Measurements from ENCODE around the gene SPTB. TPM values are rescaled to one million over a fixed set of nuclear protein-coding genes. Genes with fewer than 3 reads are reported as not detected.

SPTB gene
- polyA plus RNA-seq, 3 donors from 2014 or later, result 0.29 TPM; not detected in 2

DNA sequence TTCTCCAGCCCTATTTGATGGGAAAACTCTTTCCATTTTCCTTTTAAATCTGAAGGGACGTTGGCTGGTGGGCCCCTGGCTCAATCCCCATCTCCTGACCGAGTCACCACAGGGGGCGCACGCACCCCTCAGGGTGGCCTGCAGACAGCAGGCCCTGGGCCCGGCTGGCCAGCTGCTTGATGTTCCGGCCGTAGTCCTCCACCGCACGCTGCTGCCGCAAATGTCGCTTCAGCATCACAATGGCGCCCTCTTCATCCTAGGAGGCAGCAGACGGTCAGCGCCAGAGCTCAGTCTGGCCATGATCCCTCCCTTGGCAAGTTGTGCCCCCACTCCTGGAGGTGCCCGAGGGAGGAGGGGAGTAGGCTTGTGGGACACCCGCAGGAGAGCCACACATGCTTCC is 105.4 kb downstream of the SPTB start:
- Mint-ChIP-seq H3K36me3 (no peaks in the 10 kb centered on the region), H3K27ac (no peak overlapping the region), H3K4me1 (no peaks in the 10 kb centered on the region), H3K27me3 (ENCODE audit: low read depth in 3 of 3) (peaks cover 0 to 5% (median 3%) of the 10 kb centered on the region in 3 donors), H3K4me3 (no peak overlapping the region), H3K9me3 (no peaks in the 10 kb centered on the region)
- DNase-seq, result no peak

DNA sequence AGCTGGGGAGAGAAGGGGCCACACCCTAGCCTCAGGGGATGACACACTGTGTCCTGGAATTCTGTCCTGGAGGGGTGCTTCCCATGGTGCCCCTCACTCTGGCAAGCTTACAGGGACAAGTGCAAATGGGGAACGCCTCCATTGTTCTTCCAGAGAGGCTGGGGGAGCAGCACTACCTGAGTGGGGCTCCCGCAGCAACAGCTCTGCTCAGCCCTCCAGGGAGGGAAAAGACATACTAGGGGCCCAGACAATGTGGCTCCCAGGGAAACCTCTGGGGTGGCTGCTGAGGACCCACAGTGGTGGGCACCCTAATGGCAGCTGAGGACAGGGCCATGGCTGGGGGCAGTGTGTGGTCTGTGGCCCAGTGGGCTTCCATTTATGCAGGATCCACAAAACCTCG is 106.1 kb downstream of the SPTB start:
- Mint-ChIP-seq H3K9me3 (no peaks in the 10 kb centered on the region), H3K4me3 (no peak overlapping the region), H3K36me3 (no peaks in the 10 kb centered on the region), H3K27me3 (ENCODE audit: low read depth in 3 of 3) (peaks cover 0 to 5% (median 3%) of the 10 kb centered on the region in 3 donors), H3K4me1 (no peaks in the 10 kb centered on the region), H3K27ac (no peak overlapping the region)
- no peak for DNase-seq

DNA sequence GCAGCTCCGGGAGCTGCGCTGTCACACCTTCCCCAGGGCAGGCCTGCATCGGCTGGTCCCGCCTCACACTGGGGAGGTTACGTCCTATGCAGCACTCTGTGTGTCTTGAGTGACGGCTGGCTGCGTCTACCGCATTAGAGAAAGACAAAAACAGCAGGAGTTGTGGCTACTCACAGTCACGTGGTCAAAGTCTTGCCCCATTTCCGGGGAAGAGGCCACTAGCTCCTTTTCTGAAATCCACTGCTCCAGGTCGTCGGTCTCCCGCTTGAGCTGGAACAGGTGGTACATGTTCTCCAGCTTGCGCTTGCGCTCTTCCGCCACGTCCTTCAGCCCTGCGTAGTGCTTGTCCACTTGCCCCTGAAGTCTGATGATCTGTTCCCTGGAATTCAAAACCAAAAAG is 106.7 kb downstream of the SPTB start:
- H3K4me1 Mint-ChIP-seq, result no peaks in the 10 kb centered on the region
- no peaks in the 10 kb centered on the region for H3K36me3 Mint-ChIP-seq
- H3K27me3 Mint-ChIP-seq (ENCODE audit: low read depth in 3 of 3), result peaks cover 0 to 5% (median 3%) of the 10 kb centered on the region in 3 donors
- H3K4me3 Mint-ChIP-seq, result no peak overlapping the region
- peak overlapping the region in 1 of 6 donors; percentile 28 for H3K27ac Mint-ChIP-seq
- H3K9me3 Mint-ChIP-seq, result no peaks in the 10 kb centered on the region
- DNase-seq, result no peak

DNA sequence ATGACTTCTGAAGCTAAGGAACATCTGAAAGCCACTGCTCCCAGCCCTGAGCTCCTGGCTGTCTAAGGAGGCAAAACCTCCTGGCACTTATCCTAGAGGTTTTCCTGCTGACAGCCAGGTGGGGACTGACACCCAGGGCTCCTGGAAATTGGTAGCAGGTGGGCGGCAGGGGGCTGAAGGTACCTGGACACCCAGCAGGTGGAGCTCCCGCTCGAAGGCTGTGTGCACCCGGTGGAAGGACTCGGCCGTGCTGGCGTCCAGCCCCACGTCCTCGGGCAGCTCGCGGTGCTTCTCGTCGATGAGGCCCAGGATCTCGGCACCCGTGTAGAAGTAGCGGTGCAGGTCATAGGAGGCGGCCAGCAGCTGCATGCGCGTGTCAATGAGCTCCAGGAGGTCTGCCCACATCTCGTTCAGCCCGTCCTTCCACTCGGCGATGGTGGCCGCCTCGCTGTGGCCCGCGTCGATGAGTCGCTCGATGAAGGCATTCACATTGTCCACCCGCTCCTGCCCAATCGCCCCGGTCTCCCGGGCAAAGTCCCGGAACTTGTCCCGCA is 107.2 kb downstream of the SPTB start:
- Mint-ChIP-seq H3K4me3 (no peak overlapping the region), H3K27ac (no peak overlapping the region), H3K9me3 (no peaks in the 10 kb centered on the region), H3K27me3 (ENCODE audit: low read depth in 3 of 3) (peaks cover 0 to 5% (median 4%) of the 10 kb centered on the region in 3 donors), H3K36me3 (no peaks in the 10 kb centered on the region), H3K4me1 (no peaks in the 10 kb centered on the region)
- DNase-seq, result no peak

DNA sequence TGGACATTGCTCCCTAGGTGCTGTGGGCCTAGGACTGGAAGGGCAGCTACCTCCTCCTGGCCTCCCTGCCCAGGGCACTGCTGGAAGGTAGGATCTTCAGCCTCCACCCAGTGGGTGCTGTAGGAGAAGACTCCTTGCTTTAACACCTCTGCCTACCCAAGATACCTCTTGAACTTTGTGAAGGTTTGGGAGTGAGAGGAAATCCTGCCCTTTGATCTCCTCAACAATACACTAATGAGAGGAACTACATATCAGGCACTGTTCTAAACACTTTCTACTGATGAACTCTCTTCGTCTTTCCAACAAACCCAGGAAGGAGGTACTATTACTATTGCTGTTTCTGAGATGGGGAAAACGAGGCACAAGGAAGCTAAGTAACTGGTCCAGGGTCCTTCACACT is 108.5 kb downstream of the SPTB start:
- no peaks in the 10 kb centered on the region for H3K4me1 Mint-ChIP-seq
- no peak overlapping the region for H3K4me3 Mint-ChIP-seq
- H3K9me3 Mint-ChIP-seq, result no peaks in the 10 kb centered on the region
- H3K36me3 Mint-ChIP-seq, result no peaks in the 10 kb centered on the region
- H3K27me3 Mint-ChIP-seq (ENCODE audit: low read depth in 3 of 3), result peaks cover 0 to 8% (median 8%) of the 10 kb centered on the region in 3 donors
- no peak overlapping the region for H3K27ac Mint-ChIP-seq
- DNase-seq, result no peak

DNA sequence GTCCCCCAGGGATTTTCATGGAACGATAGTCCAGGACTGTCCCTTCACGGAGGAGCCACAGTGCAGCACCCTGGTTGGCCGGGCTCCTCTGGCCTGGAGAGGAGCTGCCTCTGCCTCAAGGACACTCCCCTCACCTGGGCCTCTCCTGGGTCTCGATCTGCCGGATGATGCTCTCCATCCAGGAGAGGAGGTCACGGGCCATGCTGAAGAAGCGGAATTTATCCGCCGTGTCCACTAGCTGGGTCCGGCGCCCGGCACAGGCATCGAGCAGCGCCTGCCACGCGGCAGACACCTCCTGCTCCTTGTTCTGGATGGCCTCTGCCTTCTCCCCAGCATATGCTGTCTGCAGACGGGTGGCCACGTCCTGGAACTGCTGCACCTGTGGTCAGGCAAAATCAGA is 109.0 kb downstream of the SPTB start:
- peaks cover 0 to 10% (median 8%) of the 10 kb centered on the region in 3 donors for H3K27me3 Mint-ChIP-seq (ENCODE audit: low read depth in 3 of 3)
- no peak overlapping the region for H3K27ac Mint-ChIP-seq
- no peak overlapping the region for H3K4me3 Mint-ChIP-seq
- H3K36me3 Mint-ChIP-seq, result no peaks in the 10 kb centered on the region
- no peaks in the 10 kb centered on the region for H3K9me3 Mint-ChIP-seq
- DNase-seq, result no peak
- no peaks in the 10 kb centered on the region for H3K4me1 Mint-ChIP-seq

DNA sequence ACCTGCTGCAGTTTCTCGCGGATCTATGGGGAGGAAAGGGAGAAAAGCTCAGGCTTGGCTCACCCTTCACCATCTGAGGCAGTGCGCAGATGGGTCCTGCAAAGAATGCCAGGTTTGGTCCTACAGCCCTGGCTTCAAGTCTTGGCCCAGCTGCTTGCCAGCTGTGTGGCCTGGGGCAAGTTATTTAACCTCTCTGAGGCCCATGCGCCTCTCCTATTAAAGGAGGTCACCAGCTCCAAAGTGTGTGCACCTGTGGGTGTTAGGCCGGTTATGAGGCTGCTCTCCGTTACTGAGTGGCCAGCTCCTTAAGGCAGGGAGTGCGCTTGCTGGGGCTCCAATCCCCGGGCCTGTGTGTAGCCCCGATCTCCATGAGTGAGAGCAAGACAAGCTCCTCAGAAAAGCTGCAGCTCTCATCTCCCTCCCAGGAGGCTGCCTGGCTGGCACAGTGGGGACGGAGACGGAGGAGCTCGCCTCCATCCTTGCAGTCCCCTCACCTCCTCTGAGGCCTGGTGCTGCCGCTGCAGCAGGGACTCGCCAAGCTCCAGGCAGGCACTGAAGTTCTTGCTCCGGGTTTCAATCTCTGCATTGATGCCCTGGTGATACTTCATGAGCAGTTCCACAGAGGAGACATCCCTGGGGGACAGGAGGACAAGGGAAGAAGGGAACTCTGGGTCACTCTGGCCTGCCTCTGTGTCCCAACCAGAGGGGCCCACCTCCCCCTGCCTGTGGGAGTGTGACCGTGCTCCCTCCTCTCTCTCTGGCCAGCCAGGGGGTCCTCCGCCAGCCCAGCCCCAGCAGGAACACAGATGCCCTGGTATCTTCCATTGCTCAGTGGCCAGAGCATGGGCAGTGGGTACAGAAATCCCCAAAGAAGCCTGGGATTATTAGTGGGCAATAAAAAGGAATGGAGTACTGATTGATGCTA is 110.3 kb downstream of the SPTB start:
- no peak for DNase-seq
- Mint-ChIP-seq H3K4me3 (no peak overlapping the region), H3K27ac (no peak overlapping the region), H3K4me1 (peaks cover 6% of the 10 kb centered on the region in 2 donors), H3K27me3 (ENCODE audit: low read depth in 3 of 3) (peaks cover 2 to 12% (median 11%) of the 10 kb centered on the region in 3 donors), H3K9me3 (no peaks in the 10 kb centered on the region), H3K36me3 (no peaks in the 10 kb centered on the region)

DNA sequence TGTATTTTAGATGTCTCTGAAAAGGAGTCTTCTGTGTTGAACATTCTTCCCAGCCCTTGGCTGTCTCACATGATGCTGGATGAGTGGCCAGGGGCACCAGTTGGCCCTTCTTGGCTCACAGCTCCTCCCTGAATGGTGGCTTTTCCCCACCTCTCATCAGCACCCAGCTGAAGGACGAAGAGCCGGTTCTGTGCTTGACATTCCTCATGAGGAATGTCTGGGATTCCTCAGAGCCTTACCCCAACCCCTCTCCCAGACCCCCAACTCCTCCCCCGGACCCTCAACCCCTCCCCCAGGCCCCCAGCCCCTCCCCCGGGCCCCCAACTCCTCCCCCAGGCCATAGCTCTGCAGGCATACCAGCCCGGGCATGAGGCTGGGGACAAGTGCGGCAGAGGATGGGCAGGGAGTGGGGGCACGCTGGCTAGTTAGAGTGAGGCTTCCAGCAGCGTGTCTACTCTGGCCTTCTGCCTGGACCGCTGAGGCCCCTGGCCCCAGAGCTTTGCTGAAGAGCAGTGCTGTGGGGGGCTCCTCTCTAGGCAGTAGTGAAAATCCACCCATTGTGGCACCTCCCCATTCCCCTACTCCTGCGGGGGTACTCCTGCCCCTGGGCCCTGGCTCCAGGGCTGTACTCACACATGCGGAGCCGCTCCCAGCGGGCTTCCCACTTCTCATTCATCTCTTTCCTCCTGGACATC is 111.2 kb downstream of the SPTB start:
- Mint-ChIP-seq H3K27ac (no peak overlapping the region), H3K9me3 (no peaks in the 10 kb centered on the region), H3K27me3 (ENCODE audit: low read depth in 3 of 3) (peaks cover 2 to 15% (median 11%) of the 10 kb centered on the region in 3 donors), H3K36me3 (no peaks in the 10 kb centered on the region), H3K4me1 (peaks cover 13 to 14% of the 10 kb centered on the region in 2 donors), H3K4me3 (no peak overlapping the region)
- no peak for DNase-seq

DNA sequence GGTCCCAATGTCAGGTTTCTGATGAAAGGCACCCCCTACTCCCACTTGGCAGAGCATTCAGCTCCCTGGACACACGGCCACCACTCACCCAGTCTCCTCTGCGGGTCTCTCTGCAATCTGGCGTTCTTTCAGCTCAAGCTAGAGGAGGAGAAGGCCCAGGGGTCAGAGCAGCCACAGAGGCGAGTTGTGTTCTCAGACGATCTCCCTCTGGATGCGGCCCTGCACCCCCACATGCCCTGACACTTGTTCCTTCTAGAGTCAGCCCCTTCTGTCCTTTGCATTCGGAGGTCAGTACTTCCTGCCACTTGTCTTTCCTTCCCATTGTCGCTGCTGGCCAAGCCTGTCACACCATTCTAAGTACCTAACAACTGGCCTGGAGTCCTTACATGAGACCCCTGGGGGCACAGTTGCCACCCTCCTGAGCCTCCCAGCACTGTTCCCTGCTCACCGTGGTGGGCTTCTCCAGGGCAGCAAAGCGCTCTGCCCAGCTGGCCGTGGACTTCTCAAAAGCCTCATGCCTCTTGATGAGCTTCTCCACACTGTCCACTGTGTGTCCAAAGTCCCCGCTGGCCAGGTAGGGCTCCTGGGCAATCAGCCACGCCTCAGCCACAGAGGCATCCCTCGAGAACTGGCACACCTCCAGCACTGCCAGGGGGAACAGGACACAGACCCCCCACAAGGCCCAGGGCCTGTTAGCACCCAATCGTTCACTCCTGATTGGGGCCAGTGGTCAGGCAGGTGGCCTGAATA is 112.3 kb downstream of the SPTB start:
- Mint-ChIP-seq H3K9me3 (no peaks in the 10 kb centered on the region), H3K27me3 (ENCODE audit: low read depth in 3 of 3) (peaks cover 2 to 22% (median 14%) of the 10 kb centered on the region in 3 donors), H3K27ac (no peak overlapping the region), H3K4me3 (no peak overlapping the region), H3K36me3 (no peaks in the 10 kb centered on the region), H3K4me1 (peaks cover 23 to 25% of the 10 kb centered on the region in 2 donors)
- DNase-seq, result no peak

DNA sequence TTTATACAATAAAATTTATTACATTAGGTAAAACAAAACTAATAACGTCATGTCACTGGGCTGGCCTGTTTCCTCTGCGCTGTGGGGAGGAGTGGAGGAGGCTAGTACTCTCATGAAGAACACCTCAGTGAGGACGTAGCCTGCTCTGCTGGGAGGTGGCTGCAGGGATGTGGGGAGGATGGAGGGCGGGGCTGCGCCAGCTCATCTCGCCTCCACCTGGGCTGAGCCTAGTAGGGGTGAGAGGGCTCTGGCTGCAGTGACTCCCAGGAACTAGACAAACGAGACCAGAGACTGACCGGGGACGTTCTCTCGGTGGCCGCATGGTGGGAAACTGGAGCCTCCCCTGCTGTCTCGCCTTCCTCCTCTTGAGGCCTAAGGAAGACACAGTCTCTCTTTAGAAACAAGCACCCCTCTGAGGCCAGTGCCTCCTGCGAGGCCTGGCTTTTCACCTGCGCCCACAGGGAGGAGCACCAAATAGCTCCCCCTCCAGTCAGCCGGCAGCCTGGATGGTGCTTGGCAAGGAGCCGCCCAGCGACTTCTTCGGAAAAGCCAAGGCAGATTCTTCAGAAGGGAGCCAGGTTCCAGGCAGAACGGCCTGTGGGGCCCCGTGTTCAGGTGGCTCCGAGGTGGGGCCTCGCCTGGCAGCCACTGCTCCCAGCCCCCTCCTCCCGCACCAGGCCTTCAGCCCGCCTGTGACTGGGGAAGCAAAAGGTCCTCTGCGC is 113.1 kb downstream of the SPTB start:
- peaks cover 4 to 28% (median 19%) of the 10 kb centered on the region in 3 donors for H3K27me3 Mint-ChIP-seq (ENCODE audit: low read depth in 3 of 3)
- H3K27ac Mint-ChIP-seq, result no peak overlapping the region
- DNase-seq, result no peak
- H3K4me1 Mint-ChIP-seq, result peaks cover 31 to 33% of the 10 kb centered on the region in 2 donors
- H3K36me3 Mint-ChIP-seq, result no peaks in the 10 kb centered on the region
- no peaks in the 10 kb centered on the region for H3K9me3 Mint-ChIP-seq
- H3K4me3 Mint-ChIP-seq, result no peak overlapping the region

DNA sequence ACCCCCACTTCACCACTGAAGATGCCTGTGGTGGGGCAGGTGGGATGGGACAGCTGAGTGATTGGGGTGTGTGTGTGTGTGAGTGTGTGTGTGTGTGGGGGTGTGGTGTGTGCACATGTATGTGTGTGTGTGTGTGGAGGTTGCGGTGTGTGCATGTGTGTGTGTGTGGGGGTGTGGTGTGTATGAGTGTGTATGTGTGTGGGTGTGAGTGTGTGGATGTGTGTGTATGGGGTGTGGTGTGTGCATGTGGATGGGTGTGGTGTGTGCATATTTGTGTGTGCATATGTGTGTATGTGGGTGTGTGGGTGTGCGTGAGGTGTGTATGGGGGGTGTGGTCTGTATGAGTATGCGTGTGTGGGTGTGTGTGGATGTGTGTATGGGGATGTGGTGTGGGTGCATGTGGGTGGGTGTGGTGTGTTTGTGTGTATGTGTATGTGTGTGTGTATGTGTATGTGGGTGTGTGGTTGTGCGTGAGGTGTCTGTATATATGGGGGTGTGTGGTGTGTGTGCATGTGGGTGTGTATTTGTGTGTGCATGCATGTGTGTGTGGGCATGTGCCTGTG is 113.9 kb downstream of the SPTB start:
- DNase-seq, result no peak
- peaks cover 4 to 30% (median 19%) of the 10 kb centered on the region in 3 donors for H3K27me3 Mint-ChIP-seq (ENCODE audit: low read depth in 3 of 3)
- no peaks in the 10 kb centered on the region for H3K9me3 Mint-ChIP-seq
- H3K27ac Mint-ChIP-seq, result peak overlapping the region in 2 of 6 donors; percentile 8 to 68
- peak overlapping the region in 1 of 5 donors; percentile 15 for H3K4me3 Mint-ChIP-seq
- H3K4me1 Mint-ChIP-seq, result peaks cover 39 to 41% of the 10 kb centered on the region in 2 donors
- H3K36me3 Mint-ChIP-seq, result no peaks in the 10 kb centered on the region

DNA sequence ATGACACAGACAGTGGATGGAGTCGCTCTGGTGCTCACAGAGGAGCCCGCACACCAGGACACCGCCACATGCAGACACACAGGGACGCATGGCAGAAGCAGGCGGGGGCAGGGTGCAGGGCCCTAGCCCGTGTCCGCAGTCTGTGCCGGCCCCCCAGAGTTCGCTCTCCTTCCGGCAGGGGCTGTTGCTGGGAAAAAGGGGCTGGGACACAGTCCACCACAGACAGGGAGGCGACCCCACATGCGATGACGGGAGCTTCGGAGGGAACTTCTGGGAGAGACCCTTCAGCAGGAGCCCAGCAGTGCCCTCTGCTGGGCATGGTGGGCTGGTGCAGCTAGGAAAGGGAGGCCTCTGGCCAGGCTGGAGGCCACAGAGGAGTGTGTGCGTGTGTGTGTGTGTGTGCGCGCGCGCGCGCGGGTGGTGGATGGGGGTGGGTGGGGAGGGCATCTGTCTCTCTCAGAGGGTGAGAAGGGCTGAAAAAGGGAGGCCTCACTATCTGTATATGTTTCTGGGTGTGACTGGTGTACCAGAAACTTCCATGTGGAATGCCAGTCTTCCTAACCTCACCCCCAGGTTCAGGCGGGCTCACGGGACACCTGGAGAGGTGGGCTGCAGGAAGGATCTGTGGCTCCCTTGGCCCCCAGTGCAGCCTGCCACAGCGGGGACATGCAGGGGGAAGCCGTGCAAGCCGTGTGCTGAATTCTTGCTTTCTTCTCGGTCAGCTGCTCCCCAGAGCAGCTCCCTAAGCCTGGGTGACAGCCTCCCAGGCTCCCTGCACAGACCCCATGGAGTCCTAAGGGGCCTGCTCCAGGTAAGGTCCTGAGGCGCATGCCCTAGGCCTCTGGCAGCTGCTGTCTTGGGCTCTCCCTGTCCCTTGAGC is 114.8 kb downstream of the SPTB start:
- Mint-ChIP-seq H3K27ac (peak overlapping the region in 3 of 6 donors; percentile 13 to 55 (median 53)), H3K4me3 (peak overlapping the region; percentile 72 to 87 (median 80)), H3K9me3 (no peaks in the 10 kb centered on the region), H3K36me3 (no peaks in the 10 kb centered on the region), H3K4me1 (peaks cover 49 to 50% of the 10 kb centered on the region in 2 donors), H3K27me3 (ENCODE audit: low read depth in 3 of 3) (peaks cover 4 to 38% (median 26%) of the 10 kb centered on the region in 3 donors)
- DNase-seq, result peak; percentile 71 to 77 (median 76)

All from immature natural killer cell (primary cell).